Testis (tissue), 2 donors: ENCODE measurements around the gene AGER.

Experiments
- POLR2A ChIP-seq: fragments of 450-650 bp; IDR thresholded peaks from one replicate; pipeline ENCODE4 v1.6.1; 2017; ENCODE audit warnings: antibody characterized with exemption, mild to moderate bottlenecking, moderate library complexity
- TF ChIP-seq, protein P1 (sequence below), 3 experiments: fragments of 450-650 bp in 2 of 3; fragments of 200-600 bp in 1 of 3; sonication (generic) in 1 of 3; IDR thresholded peaks; one replicate each; pipeline ENCODE4 v1.5.1; 2016 to 2019; ENCODE audit warnings: antibody characterized with exemption in 3 of 3, mild to moderate bottlenecking in 2 of 3, moderate library complexity in 1 of 3

DNA sequence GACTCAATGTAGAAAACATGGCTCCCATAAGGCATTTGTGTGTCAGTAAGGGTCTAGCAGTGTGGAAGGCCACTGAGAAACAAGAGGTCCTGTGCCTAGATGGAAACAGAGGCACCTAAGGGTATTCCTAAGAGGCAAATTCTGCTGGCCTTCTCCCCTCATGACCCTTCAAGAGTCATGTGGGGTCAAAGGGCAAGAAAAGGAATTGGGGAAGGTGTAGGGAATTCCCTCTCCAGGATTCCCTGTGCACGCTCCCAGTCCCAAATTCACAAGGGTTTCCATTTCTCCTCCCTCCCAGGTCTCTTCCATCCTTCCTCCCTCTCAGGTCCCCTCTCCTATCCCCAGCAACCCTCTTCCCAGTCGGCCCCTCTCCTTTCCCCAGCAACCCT, 8.7 kb downstream of the AGER start:
- TF ChIP-seq, protein P1, sequence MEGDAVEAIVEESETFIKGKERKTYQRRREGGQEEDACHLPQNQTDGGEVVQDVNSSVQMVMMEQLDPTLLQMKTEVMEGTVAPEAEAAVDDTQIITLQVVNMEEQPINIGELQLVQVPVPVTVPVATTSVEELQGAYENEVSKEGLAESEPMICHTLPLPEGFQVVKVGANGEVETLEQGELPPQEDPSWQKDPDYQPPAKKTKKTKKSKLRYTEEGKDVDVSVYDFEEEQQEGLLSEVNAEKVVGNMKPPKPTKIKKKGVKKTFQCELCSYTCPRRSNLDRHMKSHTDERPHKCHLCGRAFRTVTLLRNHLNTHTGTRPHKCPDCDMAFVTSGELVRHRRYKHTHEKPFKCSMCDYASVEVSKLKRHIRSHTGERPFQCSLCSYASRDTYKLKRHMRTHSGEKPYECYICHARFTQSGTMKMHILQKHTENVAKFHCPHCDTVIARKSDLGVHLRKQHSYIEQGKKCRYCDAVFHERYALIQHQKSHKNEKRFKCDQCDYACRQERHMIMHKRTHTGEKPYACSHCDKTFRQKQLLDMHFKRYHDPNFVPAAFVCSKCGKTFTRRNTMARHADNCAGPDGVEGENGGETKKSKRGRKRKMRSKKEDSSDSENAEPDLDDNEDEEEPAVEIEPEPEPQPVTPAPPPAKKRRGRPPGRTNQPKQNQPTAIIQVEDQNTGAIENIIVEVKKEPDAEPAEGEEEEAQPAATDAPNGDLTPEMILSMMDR (IDR thresholded peaks at IDR 0.05) = no peak
- TF ChIP-seq POLR2A = no peak
